ENCODE data around the gene STRA6.

STRA6 gene

GRCh38 chr15:74136540-74136813 lies 66.1 kb downstream of the STRA6 start:
- peaks cover 22 to 27% of the 10 kb centered on the region in 2 donors for H3K9me3 ChIP-seq (replicated peaks in 1 of 2; ENCODE audit: control insufficient read depth in 2 of 2, insufficient read depth in 1 of 2, low read depth in 1 of 2, low read length in 2 of 2)
- no peak for DNase-seq (ENCODE audit: low spot score)
- no CpG with 5 or more reads among the region's 26 CpGs for WGBS, 2 donors (ENCODE audit: extremely low coverage in 2 of 2, insufficient read length in 2 of 2, insufficient replicate concordance in 1 of 2)
- no peak overlapping the region for H3K14ac ChIP-seq (ENCODE audit: low read length)
- H3K4me2 ChIP-seq (ENCODE audit: insufficient read depth, low read length, poor library complexity, severe bottlenecking), result peak overlapping the region; percentile 45
- H4K8ac ChIP-seq (ENCODE audit: low read depth, low read length), result no peak overlapping the region
- H3K27ac ChIP-seq (replicated peaks; ENCODE audit: low read length), result no peak overlapping the region
- H3K4ac ChIP-seq (ENCODE audit: low read length), result no peak overlapping the region
- H4K91ac ChIP-seq (ENCODE audit: low read depth, low read length, poor library complexity), result no peak overlapping the region
- peak overlapping the region; percentile 83 for H2AFZ ChIP-seq (ENCODE audit: low read length)
- H3K79me1 ChIP-seq (ENCODE audit: low read depth, low read length), result peaks cover 4% of the 10 kb centered on the region
- H2BK5ac ChIP-seq (ENCODE audit: low read length), result peak overlapping the region; percentile 5
- H2AK5ac ChIP-seq (ENCODE audit: low read depth, low read length), result peak overlapping the region; percentile 50
- peak overlapping the region; percentile 57 for H2BK120ac ChIP-seq (ENCODE audit: low read depth, low read length)
- no peak overlapping the region for H3K18ac ChIP-seq (ENCODE audit: low read length)
- H3K4me1 ChIP-seq (ENCODE audit: control insufficient read depth in 2 of 2, insufficient read depth in 1 of 2, low read depth in 1 of 2, low read length in 2 of 2), result peaks cover 23 to 27% of the 10 kb centered on the region in 2 donors
- no peak overlapping the region for H3K23ac ChIP-seq (ENCODE audit: low read depth, low read length, poor library complexity)
- peak overlapping the region; percentile 42 to 47 for H3K4me3 ChIP-seq (ENCODE audit: low read length in 2 of 2)
- H3K36me3 ChIP-seq (replicated peaks in 1 of 2; ENCODE audit: control insufficient read depth in 2 of 2, insufficient read depth in 2 of 2, low read length in 2 of 2), result no peaks in the 10 kb centered on the region
- H3K9ac ChIP-seq (ENCODE audit: low read depth, low read length, poor library complexity), result no peak overlapping the region
- no peak overlapping the region for H2BK12ac ChIP-seq (ENCODE audit: low read length)
- H3K27me3 ChIP-seq (ENCODE audit: control insufficient read depth in 3 of 3, insufficient read depth in 3 of 3, low read depth in 1 of 3, low read length in 3 of 3), result peaks cover 32 to 53% (median 41%) of the 10 kb centered on the region in 3 experiments
- H2BK15ac ChIP-seq (ENCODE audit: low read length), result peak overlapping the region; percentile 12

- Histone ChIP-seq H3K23ac (ENCODE audit: low read depth, low read length, poor library complexity) (no peak overlapping the region), H3K27me3 (ENCODE audit: control insufficient read depth in 3 of 3, insufficient read depth in 3 of 3, low read depth in 1 of 3, low read length in 3 of 3) (peaks cover 44 to 67% (median 54%) of the 10 kb centered on the region in 3 experiments), H3K27ac (replicated peaks; ENCODE audit: low read length) (no peak overlapping the region), H3K4me3 (ENCODE audit: low read length in 2 of 2) (no peak overlapping the region), H2AK5ac (ENCODE audit: low read depth, low read length) (peak overlapping the region; percentile 77), H3K4me2 (ENCODE audit: insufficient read depth, low read length, poor library complexity, severe bottlenecking) (no peak overlapping the region), H4K91ac (ENCODE audit: low read depth, low read length, poor library complexity) (no peak overlapping the region), H3K18ac (ENCODE audit: low read length) (peak overlapping the region; percentile 93), H3K36me3 (replicated peaks in 1 of 2; ENCODE audit: control insufficient read depth in 2 of 2, insufficient read depth in 2 of 2, low read length in 2 of 2) (no peaks in the 10 kb centered on the region), H2AFZ (ENCODE audit: low read length) (no peak overlapping the region), H3K4ac (ENCODE audit: low read length) (no peak overlapping the region), H2BK5ac (ENCODE audit: low read length) (no peak overlapping the region), H2BK120ac (ENCODE audit: low read depth, low read length) (no peak overlapping the region), H2BK15ac (ENCODE audit: low read length) (peak overlapping the region; percentile 73), H3K14ac (ENCODE audit: low read length) (no peak overlapping the region), H3K4me1 (ENCODE audit: control insufficient read depth in 2 of 2, insufficient read depth in 1 of 2, low read depth in 1 of 2, low read length in 2 of 2) (peaks cover 27 to 30% of the 10 kb centered on the region in 2 donors), H2BK12ac (ENCODE audit: low read length) (no peak overlapping the region), H3K9ac (ENCODE audit: low read depth, low read length, poor library complexity) (no peak overlapping the region), H3K79me1 (ENCODE audit: low read depth, low read length) (peaks cover 6% of the 10 kb centered on the region), H3K9me3 (replicated peaks in 1 of 2; ENCODE audit: control insufficient read depth in 2 of 2, insufficient read depth in 1 of 2, low read depth in 1 of 2, low read length in 2 of 2) (peaks cover 25 to 27% of the 10 kb centered on the region in 2 donors), H4K8ac (ENCODE audit: low read depth, low read length) (no peak overlapping the region)
- no peak for DNase-seq (ENCODE audit: low spot score)
- WGBS, 2 donors (ENCODE audit: extremely low coverage in 2 of 2, insufficient read length in 2 of 2, insufficient replicate concordance in 1 of 2), result no CpG with 5 or more reads among the region's 27 CpGs
These were observed 67.5 kb downstream of the STRA6 start for GRCh38 chr15:74135041-74135565.

- peaks cover 28 to 33% of the 10 kb centered on the region in 2 donors for H3K4me1 ChIP-seq (ENCODE audit: control insufficient read depth in 2 of 2, insufficient read depth in 1 of 2, low read depth in 1 of 2, low read length in 2 of 2)
- peak overlapping the region; percentile 40 for H3K4me2 ChIP-seq (ENCODE audit: insufficient read depth, low read length, poor library complexity, severe bottlenecking)
- H4K8ac ChIP-seq (ENCODE audit: low read depth, low read length), result peak overlapping the region; percentile 97
- peak overlapping the region; percentile 64 for H2BK120ac ChIP-seq (ENCODE audit: low read depth, low read length)
- no peak overlapping the region for H3K9ac ChIP-seq (ENCODE audit: low read depth, low read length, poor library complexity)
- peaks cover 25 to 27% of the 10 kb centered on the region in 2 donors for H3K9me3 ChIP-seq (replicated peaks in 1 of 2; ENCODE audit: control insufficient read depth in 2 of 2, insufficient read depth in 1 of 2, low read depth in 1 of 2, low read length in 2 of 2)
- H4K91ac ChIP-seq (ENCODE audit: low read depth, low read length, poor library complexity), result no peak overlapping the region
- peaks cover 48 to 72% (median 59%) of the 10 kb centered on the region in 3 experiments for H3K27me3 ChIP-seq (ENCODE audit: control insufficient read depth in 3 of 3, insufficient read depth in 3 of 3, low read depth in 1 of 3, low read length in 3 of 3)
- no peak overlapping the region for H2AFZ ChIP-seq (ENCODE audit: low read length)
- H2BK5ac ChIP-seq (ENCODE audit: low read length), result peak overlapping the region; percentile 6
- H3K27ac ChIP-seq (replicated peaks; ENCODE audit: low read length), result no peak overlapping the region
- H3K79me1 ChIP-seq (ENCODE audit: low read depth, low read length), result peaks cover 6% of the 10 kb centered on the region
- no peak overlapping the region for H2BK12ac ChIP-seq (ENCODE audit: low read length)
- peak overlapping the region in 1 of 2 donors; percentile 47 for H3K4me3 ChIP-seq (ENCODE audit: low read length in 2 of 2)
- H3K18ac ChIP-seq (ENCODE audit: low read length), result peak overlapping the region; percentile 93
- H2AK5ac ChIP-seq (ENCODE audit: low read depth, low read length), result peak overlapping the region; percentile 98
- H3K4ac ChIP-seq (ENCODE audit: low read length), result no peak overlapping the region
- peak overlapping the region; percentile 73 for H2BK15ac ChIP-seq (ENCODE audit: low read length)
- no peaks in the 10 kb centered on the region for H3K36me3 ChIP-seq (replicated peaks in 1 of 2; ENCODE audit: control insufficient read depth in 2 of 2, insufficient read depth in 2 of 2, low read length in 2 of 2)
- no CpG with 5 or more reads among the region's 53 CpGs for WGBS, 2 donors (ENCODE audit: extremely low coverage in 2 of 2, insufficient read length in 2 of 2, insufficient replicate concordance in 1 of 2)
- H3K14ac ChIP-seq (ENCODE audit: low read length), result no peak overlapping the region
- H3K23ac ChIP-seq (ENCODE audit: low read depth, low read length, poor library complexity), result peak overlapping the region; percentile 97
- DNase-seq (ENCODE audit: low spot score), result peak; percentile 61
These were observed 68.1 kb downstream of the STRA6 start for GRCh38 chr15:74134387-74135027.

- H3K9ac ChIP-seq (ENCODE audit: low read depth, low read length, poor library complexity), result peak overlapping the region; percentile 54
- no peak overlapping the region for H3K14ac ChIP-seq (ENCODE audit: low read length)
- peak overlapping the region; percentile 93 for H3K18ac ChIP-seq (ENCODE audit: low read length)
- peak overlapping the region; percentile 6 for H2BK5ac ChIP-seq (ENCODE audit: low read length)
- no peak overlapping the region for H3K27ac ChIP-seq (replicated peaks; ENCODE audit: low read length)
- H3K27me3 ChIP-seq (ENCODE audit: control insufficient read depth in 3 of 3, insufficient read depth in 3 of 3, low read depth in 1 of 3, low read length in 3 of 3), result peaks cover 54 to 79% (median 65%) of the 10 kb centered on the region in 3 experiments
- peak overlapping the region; percentile 98 for H2AK5ac ChIP-seq (ENCODE audit: low read depth, low read length)
- H3K4ac ChIP-seq (ENCODE audit: low read length), result no peak overlapping the region
- no peak overlapping the region for H2AFZ ChIP-seq (ENCODE audit: low read length)
- no peak overlapping the region for H4K91ac ChIP-seq (ENCODE audit: low read depth, low read length, poor library complexity)
- no CpG with 5 or more reads among the region's 71 CpGs for WGBS, 2 donors (ENCODE audit: extremely low coverage in 2 of 2, insufficient read length in 2 of 2, insufficient replicate concordance in 1 of 2)
- peaks cover 6% of the 10 kb centered on the region for H3K79me1 ChIP-seq (ENCODE audit: low read depth, low read length)
- no peak overlapping the region for H3K4me3 ChIP-seq (ENCODE audit: low read length in 2 of 2)
- H2BK15ac ChIP-seq (ENCODE audit: low read length), result peak overlapping the region; percentile 94
- peak overlapping the region; percentile 97 for H3K23ac ChIP-seq (ENCODE audit: low read depth, low read length, poor library complexity)
- H3K4me2 ChIP-seq (ENCODE audit: insufficient read depth, low read length, poor library complexity, severe bottlenecking), result peak overlapping the region; percentile 40
- peak overlapping the region; percentile 89 for H2BK12ac ChIP-seq (ENCODE audit: low read length)
- no peak overlapping the region for H4K8ac ChIP-seq (ENCODE audit: low read depth, low read length)
- H3K36me3 ChIP-seq (replicated peaks in 1 of 2; ENCODE audit: control insufficient read depth in 2 of 2, insufficient read depth in 2 of 2, low read length in 2 of 2), result no peaks in the 10 kb centered on the region
- peaks cover 32 to 38% of the 10 kb centered on the region in 2 donors for H3K4me1 ChIP-seq (ENCODE audit: control insufficient read depth in 2 of 2, insufficient read depth in 1 of 2, low read depth in 1 of 2, low read length in 2 of 2)
- DNase-seq (ENCODE audit: low spot score), result no peak
- peaks cover 25 to 27% of the 10 kb centered on the region in 2 donors for H3K9me3 ChIP-seq (replicated peaks in 1 of 2; ENCODE audit: control insufficient read depth in 2 of 2, insufficient read depth in 1 of 2, low read depth in 1 of 2, low read length in 2 of 2)
- H2BK120ac ChIP-seq (ENCODE audit: low read depth, low read length), result peak overlapping the region; percentile 64
These were observed 68.7 kb downstream of the STRA6 start for GRCh38 chr15:74133694-74134386.

All from neuronal stem cell (in vitro differentiated cells).